WERI-Rb-1 (cell line): Measurements from ENCODE around the gene BGN.
A peak's percentile ranks its signal among the peaks of the same experiment; 100 is the strongest.

Experiments
- DNase-seq: peaks from one replicate; pipeline ENCODE4 v3.0.0-alpha.2; 2020
- H3K27ac ChIP-seq: fragments of 250-450 bp; sonication (Bioruptor Pico); 2 replicates; pipeline ENCODE4 v1.5.1; 2020; ENCODE audit warnings: mild to moderate bottlenecking, moderate library complexity
- H3K27me3 ChIP-seq: fragments of 250-450 bp; sonication (Bioruptor Pico); 2 replicates; pipeline ENCODE4 v1.5.1; 2021; ENCODE audit warnings: mild to moderate bottlenecking, low read depth, moderate library complexity; ENCODE audit not compliant: insufficient read depth, severe bottlenecking
- H3K36me3 ChIP-seq: fragments of 250-450 bp; sonication (Bioruptor Pico); 2 replicates; pipeline ENCODE4 v1.5.1; 2020; ENCODE audit warnings: mild to moderate bottlenecking, moderate library complexity
- H3K4me3 ChIP-seq: 2 replicates; pipeline ENCODE4 v1.5.1; 2011; ENCODE audit warnings: low read depth, mild to moderate bottlenecking, control low read depth, low read length
- H3K9me3 ChIP-seq: fragments of 250-450 bp; sonication (Bioruptor Pico); 2 replicates; pipeline ENCODE4 v1.5.1; 2021; ENCODE audit warnings: mild to moderate bottlenecking, moderate library complexity; ENCODE audit not compliant: severe bottlenecking
- TF ChIP-seq, protein P1 (sequence below): IDR thresholded peaks from 2 replicates; pipeline ENCODE4 v1.5.1; 2011; ENCODE audit warnings: low read depth, mild to moderate bottlenecking, control low read depth, inconsistent platforms, low read length

The BGN gene

GRCh38 chrX:153475271-153475670, 19.5 kb upstream of the BGN start:
- DNase-seq: no peak
- H3K9me3 ChIP-seq: no peaks in the 10 kb centered on the region
- TF ChIP-seq, protein P1, sequence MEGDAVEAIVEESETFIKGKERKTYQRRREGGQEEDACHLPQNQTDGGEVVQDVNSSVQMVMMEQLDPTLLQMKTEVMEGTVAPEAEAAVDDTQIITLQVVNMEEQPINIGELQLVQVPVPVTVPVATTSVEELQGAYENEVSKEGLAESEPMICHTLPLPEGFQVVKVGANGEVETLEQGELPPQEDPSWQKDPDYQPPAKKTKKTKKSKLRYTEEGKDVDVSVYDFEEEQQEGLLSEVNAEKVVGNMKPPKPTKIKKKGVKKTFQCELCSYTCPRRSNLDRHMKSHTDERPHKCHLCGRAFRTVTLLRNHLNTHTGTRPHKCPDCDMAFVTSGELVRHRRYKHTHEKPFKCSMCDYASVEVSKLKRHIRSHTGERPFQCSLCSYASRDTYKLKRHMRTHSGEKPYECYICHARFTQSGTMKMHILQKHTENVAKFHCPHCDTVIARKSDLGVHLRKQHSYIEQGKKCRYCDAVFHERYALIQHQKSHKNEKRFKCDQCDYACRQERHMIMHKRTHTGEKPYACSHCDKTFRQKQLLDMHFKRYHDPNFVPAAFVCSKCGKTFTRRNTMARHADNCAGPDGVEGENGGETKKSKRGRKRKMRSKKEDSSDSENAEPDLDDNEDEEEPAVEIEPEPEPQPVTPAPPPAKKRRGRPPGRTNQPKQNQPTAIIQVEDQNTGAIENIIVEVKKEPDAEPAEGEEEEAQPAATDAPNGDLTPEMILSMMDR: no peak
- no peak overlapping the region for H3K4me3 ChIP-seq
- no peaks in the 10 kb centered on the region for H3K36me3 ChIP-seq
- peaks cover 19% of the 10 kb centered on the region for H3K27me3 ChIP-seq
- peak overlapping the region; percentile 97 for H3K27ac ChIP-seq

- TF ChIP-seq, protein P1: no peak
- Histone ChIP-seq H3K9me3 (no peaks in the 10 kb centered on the region), H3K36me3 (no peaks in the 10 kb centered on the region), H3K27ac (peak overlapping the region; percentile 97), H3K4me3 (no peak overlapping the region), H3K27me3 (peaks cover 24% of the 10 kb centered on the region)
- peak; percentile 43 for DNase-seq
Measured at GRCh38 chrX:153475751-153476281, 19.0 kb upstream of the BGN start.

- peak overlapping the region; percentile 97 for H3K27ac ChIP-seq
- H3K9me3 ChIP-seq: no peaks in the 10 kb centered on the region
- no peak overlapping the region; the same call in 1 of the 2 replicates for H3K4me3 ChIP-seq
- DNase-seq: peak; percentile 87
- TF ChIP-seq, protein P1: no peak
- H3K36me3 ChIP-seq: no peaks in the 10 kb centered on the region
- H3K27me3 ChIP-seq: peaks cover 24% of the 10 kb centered on the region
Measured at GRCh38 chrX:153476666-153477363, 18.0 kb upstream of the BGN start.

DNA sequence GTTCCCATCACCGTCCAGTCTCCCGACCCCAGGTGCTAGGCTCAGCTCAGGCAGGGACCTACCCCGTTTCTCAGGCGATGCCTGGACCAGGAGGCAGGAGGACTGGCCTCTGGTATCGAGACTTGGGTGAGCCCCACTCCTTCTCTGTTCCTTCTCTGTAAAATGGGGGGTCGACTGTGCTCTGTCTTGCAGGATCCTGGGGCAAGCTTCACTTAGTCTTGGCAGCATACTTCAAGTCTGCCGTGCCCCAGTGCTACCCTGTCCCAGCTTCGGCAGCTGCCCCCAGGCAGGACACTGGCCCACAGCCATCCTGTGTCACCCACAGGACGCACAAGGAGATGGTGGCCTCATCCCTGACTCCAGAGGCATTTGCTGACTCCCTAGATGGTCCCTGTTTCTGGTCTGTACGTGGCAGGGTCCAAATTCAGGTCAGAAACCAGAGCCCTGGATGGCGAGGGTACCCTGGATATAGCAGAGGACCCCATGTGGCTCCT, 17.4 kb upstream of the BGN start:
- no peaks in the 10 kb centered on the region for H3K9me3 ChIP-seq
- H3K27ac ChIP-seq: peak overlapping the region; percentile 97
- TF ChIP-seq, protein P1: no peak
- H3K36me3 ChIP-seq: no peaks in the 10 kb centered on the region
- no peak for DNase-seq
- no peak overlapping the region for H3K4me3 ChIP-seq
- H3K27me3 ChIP-seq: peaks cover 24% of the 10 kb centered on the region

- TF ChIP-seq, protein P1: no peak
- Histone ChIP-seq H3K27me3 (peaks cover 24% of the 10 kb centered on the region), H3K27ac (peak overlapping the region; percentile 97), H3K36me3 (no peaks in the 10 kb centered on the region), H3K9me3 (no peaks in the 10 kb centered on the region), H3K4me3 (no peak overlapping the region)
- DNase-seq: no peak
Measured at GRCh38 chrX:153477901-153478300, 16.9 kb upstream of the BGN start.

GRCh38 chrX:153478746-153479145, 16.0 kb upstream of the BGN start:
- Histone ChIP-seq H3K4me3 (no peak overlapping the region), H3K27ac (no peak overlapping the region; the same call in 1 of the 2 replicates), H3K27me3 (peaks cover 25% of the 10 kb centered on the region), H3K9me3 (no peaks in the 10 kb centered on the region), H3K36me3 (no peaks in the 10 kb centered on the region)
- no peak for DNase-seq
- TF ChIP-seq, protein P1: no peak
